GM12874 (cell line): ENCODE data around the gene MMGT1.

Experiments
- CTCF ChIP-seq: IDR thresholded peaks from 2 replicates; pipeline ENCODE4 v1.5.1; 2011; ENCODE audit warnings: low read depth, mild to moderate bottlenecking, control low read depth, low read length, moderate library complexity; ENCODE audit not compliant: insufficient read depth

The MMGT1 gene

GRCh38 chrX:135973548-135974278 lies at the start of gene MMGT1:
TSS of gene MMGT1 (minus strand) at chrX:135973988. CDS start at chrX:135973675, 313 bp downstream.
- no peak for TF ChIP-seq CTCF

GRCh38 chrX:136021903-136022302 lies 48.1 kb upstream of the MMGT1 start:
- TF ChIP-seq CTCF: no peak

GRCh38 chrX:136021160-136021559 lies 47.4 kb upstream of the MMGT1 start:
- no peak for TF ChIP-seq CTCF

- no peak for TF ChIP-seq CTCF
These were observed 45.4 kb upstream of the MMGT1 start for GRCh38 chrX:136019226-136019625.

GRCh38 chrX:136016881-136017280 lies 43.1 kb upstream of the MMGT1 start:
- TF ChIP-seq CTCF: no peak

GRCh38 chrX:136015016-136015415 lies 41.2 kb upstream of the MMGT1 start:
- TF ChIP-seq CTCF: no peak

GRCh38 chrX:135988245-135988644 lies 14.5 kb upstream of the MMGT1 start:
- TF ChIP-seq CTCF: no peak
